Suprapubic skin (tissue), 4 donors: ENCODE measurements around the gene STXBP5.

Source experiments
- EP300 ChIP-seq: sonication (generic); formaldehyde crosslinking; IDR thresholded peaks from one replicate; pipeline ENCODE4 v1.6.1; 2017; ENCODE audit warnings: antibody characterized with exemption
- POLR2A ChIP-seq, 2 donors: fragments of 450-650 bp; IDR thresholded peaks; one replicate each; pipeline ENCODE4 v1.6.1; 2017; ENCODE audit warnings: antibody characterized with exemption in 2 of 2, mild to moderate bottlenecking in 2 of 2, moderate library complexity in 2 of 2
- POLR2AphosphoS5 ChIP-seq, 3 donors: sonication (generic); formaldehyde crosslinking; IDR thresholded peaks; one replicate each; pipeline ENCODE4 v1.6.1; 2017; ENCODE audit warnings: antibody characterized with exemption in 3 of 3
- TF ChIP-seq, protein P1 (sequence below), 2 donors: fragments of 200-600 bp in 1 of 2; fragments of 450-650 bp in 1 of 2; sonication (generic) in 1 of 2; IDR thresholded peaks; one replicate each; pipeline ENCODE4 v1.5.1; 2016 to 2019; ENCODE audit warnings: antibody characterized with exemption in 2 of 2, mild to moderate bottlenecking in 1 of 2, moderate library complexity in 1 of 2

DNA sequence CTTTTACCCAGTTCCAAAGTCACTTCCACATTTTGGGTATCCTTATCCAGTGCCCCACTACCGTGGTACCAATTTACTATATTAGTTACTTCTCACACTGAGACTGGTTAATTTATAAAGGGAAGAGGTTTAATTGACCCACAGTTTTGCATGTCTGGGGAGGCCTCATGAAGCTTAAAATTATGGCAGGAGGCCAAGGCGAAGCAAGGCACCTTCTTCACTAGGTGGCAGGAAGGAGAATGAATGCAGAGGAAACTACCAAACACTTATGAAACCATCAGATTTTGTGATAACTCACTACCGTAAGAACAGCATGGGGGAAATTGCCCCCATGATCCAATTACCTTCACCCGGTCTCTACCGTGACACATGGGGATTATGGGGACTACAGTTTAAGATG, 197.6 kb downstream of the STXBP5 start:
- TF ChIP-seq POLR2AphosphoS5 (IDR thresholded peaks at IDR 0.05) (no peak), EP300 (no peak), POLR2A (IDR thresholded peaks at IDR 0.05) (no peak)
- TF ChIP-seq, protein P1, sequence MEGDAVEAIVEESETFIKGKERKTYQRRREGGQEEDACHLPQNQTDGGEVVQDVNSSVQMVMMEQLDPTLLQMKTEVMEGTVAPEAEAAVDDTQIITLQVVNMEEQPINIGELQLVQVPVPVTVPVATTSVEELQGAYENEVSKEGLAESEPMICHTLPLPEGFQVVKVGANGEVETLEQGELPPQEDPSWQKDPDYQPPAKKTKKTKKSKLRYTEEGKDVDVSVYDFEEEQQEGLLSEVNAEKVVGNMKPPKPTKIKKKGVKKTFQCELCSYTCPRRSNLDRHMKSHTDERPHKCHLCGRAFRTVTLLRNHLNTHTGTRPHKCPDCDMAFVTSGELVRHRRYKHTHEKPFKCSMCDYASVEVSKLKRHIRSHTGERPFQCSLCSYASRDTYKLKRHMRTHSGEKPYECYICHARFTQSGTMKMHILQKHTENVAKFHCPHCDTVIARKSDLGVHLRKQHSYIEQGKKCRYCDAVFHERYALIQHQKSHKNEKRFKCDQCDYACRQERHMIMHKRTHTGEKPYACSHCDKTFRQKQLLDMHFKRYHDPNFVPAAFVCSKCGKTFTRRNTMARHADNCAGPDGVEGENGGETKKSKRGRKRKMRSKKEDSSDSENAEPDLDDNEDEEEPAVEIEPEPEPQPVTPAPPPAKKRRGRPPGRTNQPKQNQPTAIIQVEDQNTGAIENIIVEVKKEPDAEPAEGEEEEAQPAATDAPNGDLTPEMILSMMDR (IDR thresholded peaks at IDR 0.05), result no peak
